NOMO-1 treated with dmso at 0.1 percent for 144 hours (cell line): ENCODE measurements around the gene ST8SIA1.
A peak's percentile ranks its signal among the peaks of the same experiment; 100 is the strongest.

ENCODE experiments used
- DNase-seq: peaks from one replicate; lab custom pipeline; 2025; ENCODE audit not compliant: unreplicated experiment; lab: John Stamatoyannopoulos, UW

Gene ST8SIA1

GRCh38 chr12:22285846-22286245, 48.7 kb downstream of the ST8SIA1 start:
- no peak for DNase-seq

- DNase-seq: no peak
Observed at GRCh38 chr12:22284871-22285270, 49.6 kb downstream of the ST8SIA1 start.

DNA sequence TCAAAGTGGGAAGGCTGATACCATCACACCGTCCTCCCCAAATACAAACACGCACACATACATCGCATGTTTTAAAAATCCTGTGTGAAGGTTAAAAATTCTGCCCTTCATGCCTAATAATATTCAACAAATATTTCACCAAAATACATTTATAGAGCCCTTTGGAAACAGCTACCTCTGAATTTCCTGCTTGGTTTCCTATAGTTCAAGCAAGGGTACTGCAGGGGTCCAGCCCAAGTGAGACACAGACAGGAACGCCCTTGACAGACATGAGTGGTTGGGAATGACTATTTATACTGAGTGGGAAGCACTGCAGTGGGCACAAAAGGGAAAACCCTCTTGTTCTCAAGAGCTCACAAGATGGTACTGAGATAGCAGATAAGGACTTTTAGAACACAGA, 51.0 kb downstream of the ST8SIA1 start:
- no peak for DNase-seq

- no peak for DNase-seq
Observed at GRCh38 chr12:22283006-22283506, 51.5 kb downstream of the ST8SIA1 start.

DNA sequence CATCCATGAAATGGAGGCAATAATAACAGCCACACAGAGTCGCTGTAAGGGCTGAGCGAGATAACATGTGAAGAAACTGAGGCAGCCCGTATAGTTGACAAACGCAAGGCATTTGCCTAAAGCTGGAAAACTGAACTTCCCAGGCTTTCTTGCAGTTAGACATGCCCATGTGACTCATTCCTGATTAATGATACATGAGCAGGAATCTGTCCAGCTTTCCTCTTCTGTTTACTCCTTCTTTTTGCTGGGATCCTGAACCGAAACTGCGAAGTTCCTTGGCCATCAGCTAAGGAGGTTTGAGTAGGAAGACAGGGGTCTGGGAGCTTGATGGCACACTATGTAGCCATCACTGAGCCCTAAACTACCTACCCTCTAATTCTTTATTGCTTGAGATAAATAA, 52.2 kb downstream of the ST8SIA1 start:
- no peak for DNase-seq

- peak; percentile 24 for DNase-seq
Observed at GRCh38 chr12:22276867-22277266, 57.6 kb downstream of the ST8SIA1 start.

DNA sequence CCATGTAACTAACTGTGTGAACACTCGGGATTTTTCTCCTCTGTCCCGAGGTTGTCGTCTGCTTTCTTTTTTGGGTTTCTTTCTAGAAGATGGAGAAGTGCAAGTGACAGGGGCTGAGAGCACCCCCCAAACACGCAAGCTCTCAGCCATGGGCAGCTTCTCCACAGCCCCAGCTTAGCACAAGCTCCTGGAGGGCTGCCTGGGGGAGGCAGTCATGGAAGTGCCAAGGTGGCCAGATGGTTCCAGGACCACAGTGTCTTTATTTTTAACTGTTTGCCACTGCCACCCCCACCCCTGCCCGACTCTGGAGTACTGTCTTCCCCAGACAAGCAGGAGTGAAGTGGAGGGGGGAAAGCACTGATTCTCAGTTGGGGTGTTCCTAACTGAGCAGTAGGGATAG, 58.2 kb downstream of the ST8SIA1 start:
- no peak for DNase-seq

GRCh38 chr12:22275843-22276242, 58.7 kb downstream of the ST8SIA1 start:
- no peak for DNase-seq

DNA sequence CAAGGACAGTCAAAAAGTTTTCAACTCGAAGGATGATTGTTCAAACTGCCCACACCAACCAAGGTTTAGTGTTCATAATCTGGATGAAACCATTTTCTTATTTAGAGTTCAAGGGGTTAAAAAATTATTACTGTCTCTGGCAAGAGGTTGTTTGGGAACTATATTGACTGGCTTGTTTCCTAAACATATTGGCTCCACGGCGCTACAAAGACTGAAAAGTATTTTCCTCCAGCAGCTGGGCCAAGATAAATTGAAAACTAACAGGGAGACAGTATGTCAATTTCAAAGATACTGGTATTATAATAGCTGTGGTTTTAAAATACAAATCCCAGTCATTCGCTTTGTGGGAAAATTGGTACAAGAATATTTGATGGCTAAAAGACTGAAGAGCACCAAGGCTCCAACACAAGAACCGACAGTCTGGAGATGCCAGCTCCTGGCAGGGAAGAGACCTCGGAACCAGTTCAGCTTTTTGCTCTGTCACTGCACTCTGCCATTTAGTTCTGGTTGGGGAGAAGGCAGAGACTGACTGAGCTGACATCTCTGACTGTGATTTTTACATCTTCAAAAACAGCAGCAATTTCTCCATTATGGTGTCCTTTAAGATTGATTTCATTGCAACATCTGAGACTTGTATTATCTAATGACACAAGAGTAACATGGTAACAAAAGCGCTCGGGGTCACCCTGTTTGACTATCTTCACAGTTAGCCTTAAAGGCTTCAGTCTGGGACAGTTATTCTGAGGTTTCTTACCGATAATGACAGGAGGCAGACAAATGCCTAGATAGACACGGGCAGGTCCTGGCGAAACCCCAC, 62.0 kb downstream of the ST8SIA1 start:
- no peak for DNase-seq

- no peak for DNase-seq
Observed at GRCh38 chr12:22271023-22271422, 63.5 kb downstream of the ST8SIA1 start.

GRCh38 chr12:22268973-22269372, 65.5 kb downstream of the ST8SIA1 start:
- no peak for DNase-seq

- DNase-seq: no peak
Observed at GRCh38 chr12:22268406-22268805, 66.1 kb downstream of the ST8SIA1 start.

DNA sequence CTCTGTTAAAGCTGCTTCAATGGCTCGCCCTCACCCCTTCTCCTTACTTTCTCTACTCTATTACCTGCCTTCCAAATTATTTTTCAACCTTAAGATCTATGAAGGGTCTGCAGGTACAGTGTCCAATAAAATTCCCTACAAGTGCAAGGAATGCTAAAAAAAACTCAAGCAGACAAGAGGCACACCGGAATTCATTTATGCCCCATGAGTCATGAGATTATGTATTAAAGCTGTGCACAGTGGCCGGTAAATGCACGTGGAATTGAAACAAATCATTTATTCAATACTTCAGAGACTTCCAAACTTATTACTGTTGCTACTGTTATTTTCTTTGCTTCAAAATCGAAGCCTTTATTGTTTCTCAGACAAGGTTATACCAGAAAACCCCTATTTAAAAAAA, 68.4 kb downstream of the ST8SIA1 start:
- no peak for DNase-seq

- no peak for DNase-seq
Observed at GRCh38 chr12:22264380-22264779, 70.1 kb downstream of the ST8SIA1 start.

GRCh38 chr12:22262309-22262708, 72.2 kb downstream of the ST8SIA1 start:
- peak; percentile 34 for DNase-seq

DNA sequence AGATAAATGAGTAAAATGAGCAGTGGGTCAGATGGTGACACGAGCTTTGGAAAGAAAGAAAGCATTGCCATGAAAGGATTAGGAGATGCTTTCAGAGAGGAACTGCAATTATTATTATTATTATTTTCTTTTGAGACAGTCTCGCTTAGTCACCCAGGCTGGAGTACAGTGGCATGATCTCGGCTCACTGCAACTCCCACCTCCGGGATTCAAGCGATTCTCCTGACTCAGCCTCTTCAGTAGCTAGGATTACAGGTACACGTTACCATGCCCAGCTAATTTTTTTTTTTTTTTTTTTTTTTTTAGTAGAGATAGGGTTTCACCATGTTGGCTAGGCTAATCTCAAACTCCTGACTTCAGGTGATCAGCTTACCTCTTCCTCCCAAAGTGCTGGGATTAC, 77.4 kb downstream of the ST8SIA1 start:
- no peak for DNase-seq

DNA sequence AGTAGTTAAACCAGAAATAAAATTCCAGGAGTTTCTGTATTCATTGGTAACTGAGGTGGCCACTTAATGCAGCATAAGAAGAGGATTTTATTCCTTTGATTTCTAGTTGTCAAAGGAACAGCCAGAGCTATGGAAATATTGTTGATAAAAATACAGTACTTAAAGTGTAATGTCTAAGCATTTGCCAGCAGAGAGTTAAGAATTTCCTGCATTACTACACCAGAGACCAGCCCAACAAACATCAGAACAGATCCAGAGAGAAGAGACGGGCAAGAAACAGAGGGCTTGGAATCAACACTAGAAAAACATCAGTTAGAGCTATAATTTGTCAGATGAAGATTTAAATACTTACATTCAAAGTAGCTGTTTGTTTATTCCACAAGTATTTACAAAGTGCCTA, 77.9 kb downstream of the ST8SIA1 start:
- DNase-seq: no peak

DNA sequence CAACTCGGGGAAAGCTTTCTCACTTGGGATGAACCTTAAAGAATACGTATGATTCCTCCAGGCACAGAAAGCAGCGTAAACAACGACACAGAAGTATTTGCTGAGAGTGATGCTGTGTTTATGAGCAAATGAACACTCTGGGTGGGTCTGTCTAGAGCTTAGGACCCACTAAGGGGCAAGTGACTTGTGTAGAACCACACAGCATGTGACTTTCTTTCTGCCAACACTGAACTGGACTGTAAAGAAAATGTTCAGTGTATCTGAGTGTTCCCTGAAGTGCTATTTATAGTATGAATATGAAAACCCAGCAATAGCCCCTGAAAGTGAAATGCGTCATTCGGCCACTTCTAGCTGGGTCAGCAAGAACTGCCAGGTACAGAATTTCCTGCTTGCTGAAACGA, 78.5 kb downstream of the ST8SIA1 start:
- DNase-seq: no peak

- DNase-seq: no peak
Observed at GRCh38 chr12:22255097-22255496, 79.4 kb downstream of the ST8SIA1 start.

- DNase-seq: no peak
Observed at GRCh38 chr12:22254478-22254877, 80.0 kb downstream of the ST8SIA1 start.

DNA sequence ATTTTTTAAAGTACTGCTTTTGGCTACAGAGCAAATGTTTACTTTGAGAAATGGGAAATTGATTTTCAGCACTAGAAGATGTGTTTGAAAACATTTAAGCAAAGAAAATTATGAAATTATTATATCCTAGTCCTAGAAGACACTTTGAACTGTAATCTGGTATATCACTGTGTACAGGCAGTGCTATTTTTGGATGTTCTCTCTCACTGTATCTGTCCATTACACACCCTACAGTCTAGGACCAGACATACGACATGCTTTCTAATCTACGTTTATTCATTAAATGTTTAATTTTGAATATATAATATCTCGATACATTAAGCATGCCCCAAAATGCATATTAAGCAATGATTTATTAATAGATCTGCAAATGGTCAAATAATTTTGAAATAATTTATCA, 82.5 kb downstream of the ST8SIA1 start:
- DNase-seq: no peak

DNA sequence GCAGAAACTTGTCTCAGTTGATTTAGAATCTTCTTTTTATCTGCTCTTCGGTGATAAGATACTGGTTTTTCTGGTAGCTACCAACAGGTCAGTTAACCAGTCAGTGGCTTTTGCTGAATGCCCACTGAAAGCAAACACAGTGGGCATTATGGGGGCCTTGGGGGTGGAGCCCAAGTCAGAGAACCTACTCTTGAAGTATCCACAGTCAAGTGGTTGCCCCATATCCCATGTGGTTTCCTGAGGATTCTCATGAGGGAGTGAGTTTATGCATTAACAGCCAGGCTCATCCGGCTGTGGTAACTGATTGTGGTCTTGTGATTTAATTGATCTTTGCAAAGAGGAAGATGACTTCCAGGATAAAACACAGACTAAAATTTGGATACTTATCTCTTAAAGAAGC, 83.7 kb downstream of the ST8SIA1 start:
- DNase-seq: peak; percentile 18

- DNase-seq: no peak
Observed at GRCh38 chr12:22248571-22249115, 85.9 kb downstream of the ST8SIA1 start.
